Aortic smooth muscle cell (primary cell): Measurements from ENCODE around the gene C17orf50. TPM values are rescaled to one million over a fixed set of nuclear protein-coding genes. Genes with fewer than 3 reads are reported as not detected.

Experiments
- total RNA-seq: library from RNA; depleted of rRNA; stranded (reverse); fragments of >200 nt; gene quantifications from 2 replicates; pipeline ENCODE4 v1.2.3, GENCODE V29; 2014

C17orf50 gene
- not detected in 2 replicates for total RNA-seq

DNA sequence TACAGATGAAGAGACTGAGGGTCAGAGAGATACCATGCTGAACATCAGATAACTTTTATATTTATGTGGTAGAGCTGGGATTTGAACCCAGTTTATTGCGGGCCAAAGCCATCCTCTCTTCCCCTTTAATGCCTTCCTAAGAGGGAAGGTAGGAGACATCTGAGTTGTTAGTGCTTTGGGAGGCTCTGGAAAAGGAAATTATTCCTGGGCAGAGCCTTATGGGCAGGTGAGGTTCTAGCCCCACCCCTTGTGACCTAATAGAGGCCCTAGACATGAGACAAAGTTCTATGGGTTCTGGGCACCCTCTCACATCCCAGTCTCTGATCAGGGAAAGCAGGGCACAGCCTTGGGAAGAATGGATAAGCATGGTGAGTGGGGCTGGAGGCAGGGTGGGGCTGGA lies at the start of gene C17orf50:
C17orf50 (plus strand) TSS at position 301 of the 400 bp plus-strand sequence; CDS start at position 356, 55 bp downstream.

DNA sequence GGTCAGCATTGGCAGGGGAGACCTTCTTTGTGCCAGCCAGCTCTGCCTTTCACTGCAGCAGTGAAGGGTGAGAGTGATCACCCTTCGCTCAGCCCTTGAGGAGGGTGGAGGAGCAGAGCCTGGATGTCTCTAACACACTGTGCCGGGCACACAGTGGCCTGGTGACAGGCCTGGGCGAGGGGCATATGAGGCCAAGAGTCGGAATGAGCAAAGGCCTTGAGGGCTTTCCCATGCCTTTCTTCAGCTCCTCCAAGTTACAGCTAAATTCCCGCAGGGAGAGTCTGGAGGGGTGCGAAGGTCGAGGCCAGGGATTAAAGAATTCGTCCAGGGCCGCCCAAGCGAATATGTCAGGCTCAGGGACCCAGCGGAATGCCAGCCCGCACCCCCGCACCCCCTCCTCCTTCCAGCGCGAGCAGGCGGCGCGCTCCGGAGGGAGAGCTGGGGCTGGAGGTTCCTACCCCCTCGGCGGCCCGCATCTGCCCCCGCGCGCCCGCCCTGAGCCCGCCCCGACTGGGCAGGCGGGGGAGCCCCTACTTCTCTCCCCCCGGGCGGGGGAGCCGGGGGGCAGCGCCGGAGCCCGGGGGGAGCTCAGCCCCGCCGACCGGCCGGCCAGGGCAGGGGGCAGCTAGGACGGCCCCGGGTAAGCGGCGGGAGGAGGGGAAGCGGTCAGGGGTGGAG lies 29.3 kb upstream of the C17orf50 start, which contains the start of gene RASL10B:
RASL10B (plus strand) TSS at position 401 of the 678 bp plus-strand sequence. CDS start 3,546 bp downstream, outside the sequence.

DNA sequence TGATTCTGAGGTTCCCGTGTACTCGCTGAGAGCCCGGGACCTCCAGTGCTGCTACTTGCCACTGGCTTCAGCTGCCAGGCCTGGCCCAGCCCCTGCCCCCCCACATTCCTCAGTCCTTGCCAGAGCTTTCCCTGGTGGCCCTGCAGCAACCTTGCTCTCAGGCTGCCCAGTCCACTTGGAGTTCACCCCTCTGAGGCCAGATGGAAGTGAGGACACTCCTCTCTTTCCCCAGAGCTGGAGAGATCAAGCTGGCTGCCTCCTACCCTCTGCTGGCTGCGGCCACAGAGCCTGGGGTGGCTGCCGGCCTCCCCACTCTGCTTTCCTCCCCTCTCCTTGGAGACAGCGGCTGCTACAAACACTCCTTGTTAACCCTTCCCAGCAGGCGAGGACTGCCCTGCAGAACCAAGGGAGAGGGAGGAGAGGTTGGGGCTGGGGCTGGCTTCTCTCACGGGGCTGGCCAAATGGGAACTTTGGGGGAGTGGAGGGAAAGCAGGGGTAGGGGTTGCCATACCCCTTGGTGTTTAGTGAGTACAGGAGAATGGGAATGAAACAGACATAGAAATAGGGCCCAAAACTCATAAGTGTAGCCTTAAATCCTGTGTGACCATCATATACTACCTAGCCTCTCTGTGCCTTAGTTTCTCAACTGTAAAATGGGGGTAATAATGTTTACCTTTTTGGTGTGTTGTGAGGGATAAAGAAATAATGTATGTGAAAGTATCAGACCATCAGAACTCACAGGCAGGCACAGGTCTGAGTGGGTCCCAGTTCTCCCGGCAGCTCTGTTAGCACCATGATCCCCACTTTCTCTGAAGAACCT lies 7.5 kb upstream of the C17orf50 start, which contains the start of gene GAS2L2:
GAS2L2 (minus strand) TSS at position 295 of the 820 bp plus-strand sequence. CDS start 389 bp downstream, outside the sequence.

DNA sequence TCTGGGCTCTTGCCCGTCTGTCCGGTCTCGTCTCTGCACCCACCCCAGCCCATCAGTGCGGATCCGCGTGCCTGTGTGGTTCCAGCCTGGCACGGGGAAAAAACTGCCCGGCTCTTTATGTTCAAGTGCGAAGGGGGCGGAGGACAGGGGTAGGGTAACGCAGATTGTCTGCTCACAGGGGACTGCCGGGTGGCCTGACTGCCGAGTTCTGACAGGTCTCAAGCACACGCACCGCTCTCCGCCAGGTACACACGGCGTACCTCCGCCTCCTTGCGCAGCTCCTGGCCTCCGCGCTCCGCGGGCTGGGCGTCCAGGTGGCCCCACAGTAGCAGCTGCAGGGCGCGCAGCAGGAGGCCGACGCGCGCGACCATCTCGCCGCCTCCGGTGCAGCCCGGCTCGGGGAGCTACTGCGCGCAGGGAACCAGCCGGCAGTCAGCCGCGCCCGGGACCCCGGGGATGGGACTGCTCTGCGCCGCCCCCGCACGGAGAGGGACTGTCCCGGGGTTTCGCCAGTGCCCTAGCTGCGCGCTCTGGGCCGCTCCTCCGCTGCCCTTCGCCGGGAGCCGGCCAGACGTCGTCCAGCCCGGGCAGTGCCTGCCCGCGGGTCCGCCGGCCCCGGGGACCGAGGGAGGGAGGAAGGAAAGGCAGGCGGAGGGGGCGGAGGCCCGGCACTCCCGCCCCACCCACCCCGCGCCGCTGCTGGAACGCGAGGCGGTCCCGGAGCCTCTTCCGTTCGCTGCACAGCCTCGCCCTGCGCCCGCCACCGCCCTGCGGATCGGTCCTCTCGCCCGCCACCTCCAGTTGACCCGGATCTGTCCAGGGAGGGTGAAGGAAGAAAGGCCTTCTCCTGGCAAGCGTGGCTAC lies 34.6 kb downstream of the C17orf50 start, which contains the start of gene MMP28:
MMP28 (minus strand) TSS at position 635 of the 864 bp plus-strand sequence; CDS start at position 371, 264 bp downstream.

DNA sequence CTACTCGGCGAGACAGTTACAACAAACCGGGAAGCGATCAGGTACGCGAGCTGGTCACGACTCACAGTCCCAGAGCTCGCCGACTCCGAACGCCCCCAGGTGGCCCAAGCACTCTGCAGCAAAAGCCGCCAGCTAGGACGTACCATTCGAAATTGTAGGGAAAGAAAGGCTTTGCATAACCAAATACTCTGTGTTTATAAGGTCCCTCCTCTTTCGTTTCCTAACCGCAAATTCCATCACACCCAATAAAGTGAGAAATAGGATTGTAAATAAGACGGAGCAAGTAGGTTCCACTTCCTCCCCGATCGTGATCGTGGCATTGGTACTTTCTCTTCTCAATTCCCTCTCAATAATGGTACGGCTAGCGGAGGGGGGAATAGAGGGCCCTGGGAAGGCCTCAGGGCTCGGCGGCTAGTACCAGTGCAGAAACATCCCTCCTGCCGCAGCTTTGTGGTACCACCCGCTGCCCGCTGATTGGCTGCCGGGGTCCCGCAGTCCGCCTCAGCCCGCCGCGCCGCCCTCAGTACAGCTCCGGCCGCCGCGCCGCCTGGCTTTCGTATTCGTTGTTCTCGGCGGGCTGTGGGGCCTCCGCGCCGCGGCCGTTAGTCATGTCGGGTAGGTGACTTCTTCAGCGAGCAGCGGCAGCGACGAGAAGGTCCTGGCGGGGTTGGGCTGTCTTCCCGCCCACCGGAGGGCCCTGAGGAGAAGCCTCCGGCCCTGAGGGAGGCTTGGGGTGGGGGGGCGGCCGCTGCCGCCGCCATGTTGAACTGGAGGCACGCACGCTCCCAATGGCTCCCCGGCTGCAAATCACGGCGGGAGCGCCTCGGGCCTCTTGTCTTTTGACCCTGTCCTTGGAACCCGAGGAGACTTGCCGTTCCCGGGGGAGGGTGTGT lies 48.5 kb downstream of the C17orf50 start, which contains the start of gene TAF15:
TAF15 (plus strand) TSS at position 523 of the 893 bp plus-strand sequence; CDS start at position 609, 86 bp downstream.

Other genes starting within 250 kb of the C17orf50 start
- 0.12 and 0.40 TPM in 2 replicates for gene SLFN12L, start 223.2 kb upstream of the C17orf50 start, total RNA-seq
- not detected in 2 replicates for gene SLFN14, start 200.1 kb upstream of the C17orf50 start, total RNA-seq
- gene PEX12, start 182.3 kb upstream of the C17orf50 start, total RNA-seq = 3.6 and 4.7 TPM in 2 replicates
- 72.7 and 96.8 TPM in 2 replicates for gene AP2B1, start 173.6 kb upstream of the C17orf50 start, total RNA-seq
- 0.40 and 1.1 TPM in 2 replicates for gene RASL10B, start 29.2 kb upstream of the C17orf50 start, total RNA-seq
- gene GAS2L2, start 7.6 kb upstream of the C17orf50 start, total RNA-seq = not detected in 2 replicates
- 0.12 and 0.79 TPM in 2 replicates for gene MMP28, start 34.8 kb downstream of the C17orf50 start, total RNA-seq
- 62.5 and 69.9 TPM in 2 replicates for gene TAF15, start 48.6 kb downstream of the C17orf50 start, total RNA-seq
- gene HEATR9, start 108.0 kb downstream of the C17orf50 start, total RNA-seq = not detected in 2 replicates
- gene CCL5, start 119.5 kb downstream of the C17orf50 start, total RNA-seq = 0.13 TPM in 1 of 2 replicates, not detected in the other
- 0.92 and 0.99 TPM in 2 replicates for gene RDM1, start 169.9 kb downstream of the C17orf50 start, total RNA-seq
- gene LYZL6, start 182.8 kb downstream of the C17orf50 start, total RNA-seq = not detected in 2 replicates
- gene CCL16, start 220.6 kb downstream of the C17orf50 start, total RNA-seq = not detected in 2 replicates
- gene CCL14, start 225.8 kb downstream of the C17orf50 start, total RNA-seq = 0.40 TPM in 1 of 2 replicates, not detected in the other
- gene CCL15, start 240.7 kb downstream of the C17orf50 start, total RNA-seq = not detected in 2 replicates